Adrenal gland (tissue), 12 donors: Measurements from ENCODE around the gene FTL. TPM values are rescaled to one million over a fixed set of nuclear protein-coding genes. Genes with fewer than 3 reads are reported as not detected.

Experiments used
- DNase-seq, 7 donors: peaks; one replicate each; pipeline ENCODE4 v3.0.0-alpha.2; 2019 to 2020
- H3K27ac ChIP-seq, 5 donors: fragments of 200-600 bp; sonication (generic) in 4 of 5; 1 replicate in 3 of 5; 2 replicates in 2 of 5; pipeline versions ENCODE4 v1.5.1 to v1.8.0; 2016 to 2020; ENCODE audit warnings: mild to moderate bottlenecking in 1 of 5
- H3K27me3 ChIP-seq: fragments of 200-600 bp; 2 replicates; pipeline ENCODE4 v1.8.0; 2021
- H3K36me3 ChIP-seq, 2 donors: fragments of 200-600 bp; replicated peaks in 1 of 2; 1 replicate in 1 of 2; 2 replicates in 1 of 2; pipeline versions ENCODE4 v1.5.1 to v1.8.0; 2018 to 2022
- H3K4me1 ChIP-seq, 2 donors: fragments of 200-600 bp; replicated peaks in 1 of 2; 1 replicate in 1 of 2; 2 replicates in 1 of 2; pipeline versions ENCODE4 v1.5.1 to v1.8.0; 2018 to 2021
- H3K4me3 ChIP-seq, 4 donors: fragments of 200-600 bp; sonication (generic) in 3 of 4; one replicate each; pipeline ENCODE4 v1.5.1; 2016 to 2018
- H3K9me3 ChIP-seq, 3 donors: fragments of 200-600 bp; sonication (generic) in 1 of 3; replicated peaks in 1 of 3; 1 replicate in 2 of 3; 2 replicates in 1 of 3; pipeline versions ENCODE4 v1.5.1 to v1.8.0; 2016 to 2021
- POLR2A ChIP-seq, 2 donors: fragments of 450-650 bp; IDR thresholded peaks; one replicate each; pipeline ENCODE4 v1.6.1; 2017; ENCODE audit warnings: antibody characterized with exemption in 2 of 2, mild to moderate bottlenecking in 2 of 2, moderate library complexity in 1 of 2
- WGBS, 4 donors: extraction: QIAGEN DNeasy Blood & Tissue Kit in 2 of 4; methylation state at CpG; one replicate each; pipeline versions ENCODE4 v1.1.5 to v1.1.7; 2013 to 2017; 5-methylcytosine and 5-hydroxymethylcytosine counted together
- intact Hi-C, 2 donors: fragments of 100-400 bp; cut with DNase I; formaldehyde crosslinking; loops; one replicate each; pipeline versions ENCODE4 v1.14.1 to v1.15.0; 2022 to 2023
- polyA plus RNA-seq, 3 donors: library from polyadenylated mRNA; stranded (reverse); fragments of 200-250 nt in 2 of 3; fragments of 350-450 nt in 1 of 3; fragmentation: Illumina TruSeq in 1 of 3; extraction: RNeasy Lipid Tissue Mini Kit (QIAGEN cat#74804) in 1 of 3; gene quantifications; one replicate each; pipeline ENCODE4 v1.2.3, GENCODE V29; 2013 to 2014
- total RNA-seq, 9 donors: library from RNA; depleted of rRNA in 4 of 9; stranded (reverse); fragments of >200 nt in 4 of 9; fragments of 120-200 nt in 1 of 9; fragmentation: NEBNext Ultra II Directional in 1 of 9; extraction: Animal tissue kit (Norgen Biotek cat#: 25700) in 1 of 9; gene quantifications; one replicate each; pipeline versions ENCODE4 v1.1.0 to v1.2.4, GENCODE V29; 2013 to 2023
- TF ChIP-seq, protein P1 (sequence below), 6 experiments: fragments of 450-650 bp in 4 of 6; fragments of 200-600 bp in 2 of 6; sonication (generic) in 1 of 6; IDR thresholded peaks; 1 replicate in 5 of 6; 2 replicates in 1 of 6; pipeline versions ENCODE4 v1.5.1 to v1.8.0; 2016 to 2021; ENCODE audit warnings: antibody characterized with exemption in 6 of 6, mild to moderate bottlenecking in 2 of 6, moderate library complexity in 1 of 6
- donor health status: healthy with polysubstance abuse.
- donor health status: Bipolar disorder and iron deficiency.
- donor health status: DM: yes; HTN: yes; CAD: no.
- donor health status: DM: no; HTN: no; CAD: no.
- donor health status: DM: no; HTN: no; CAD: no.
- donor health status: DM: yes; HTN: yes; CAD: no.

The FTL gene
- total and polyA plus RNA-seq, 12 donors = 2,288 to 11,726 (median 4,068) TPM

- H3K9me3 ChIP-seq = peaks cover 0 to 7% (median 0%) of the 10 kb centered on the region in 3 donors
Observed at GRCh38 chr19:48938256-48938655, 26.9 kb upstream of the FTL start.

DNA sequence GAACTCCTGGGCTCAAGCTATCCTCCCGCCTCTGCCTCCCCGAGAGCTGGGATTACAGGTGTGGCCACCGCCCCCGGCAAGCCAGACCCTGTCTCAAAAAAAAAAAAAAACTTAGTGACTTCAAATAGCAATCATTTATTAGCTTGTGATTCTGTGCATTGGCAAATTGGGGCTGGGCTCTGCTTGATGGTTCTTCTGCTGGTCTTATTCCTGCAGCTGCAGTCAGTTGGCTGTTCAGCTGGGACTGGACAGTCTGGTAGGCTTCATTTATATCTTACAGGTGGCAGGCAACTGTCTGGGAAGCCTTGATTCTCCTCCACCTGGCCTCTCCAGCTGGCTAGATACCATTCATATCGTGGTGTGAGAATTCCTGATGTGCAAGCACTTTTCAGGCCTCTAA lies 24.2 kb upstream of the FTL start:
- Histone ChIP-seq H3K4me3 (no peak overlapping the region), H3K27ac (no peak overlapping the region), H3K9me3 (peaks cover 0 to 7% (median 0%) of the 10 kb centered on the region in 3 donors), H3K36me3 (no peaks in the 10 kb centered on the region), H3K4me1 (no peaks in the 10 kb centered on the region), H3K27me3 (no peaks in the 10 kb centered on the region)
- intact Hi-C loops = no loop called here
- 92 to 100% (median 95%) methylated on average over 2 to 5 of the region's 5 CpGs for WGBS, 4 donors
- no peak for TF ChIP-seq POLR2A (IDR thresholded peaks at IDR 0.05)
- TF ChIP-seq, protein P1, sequence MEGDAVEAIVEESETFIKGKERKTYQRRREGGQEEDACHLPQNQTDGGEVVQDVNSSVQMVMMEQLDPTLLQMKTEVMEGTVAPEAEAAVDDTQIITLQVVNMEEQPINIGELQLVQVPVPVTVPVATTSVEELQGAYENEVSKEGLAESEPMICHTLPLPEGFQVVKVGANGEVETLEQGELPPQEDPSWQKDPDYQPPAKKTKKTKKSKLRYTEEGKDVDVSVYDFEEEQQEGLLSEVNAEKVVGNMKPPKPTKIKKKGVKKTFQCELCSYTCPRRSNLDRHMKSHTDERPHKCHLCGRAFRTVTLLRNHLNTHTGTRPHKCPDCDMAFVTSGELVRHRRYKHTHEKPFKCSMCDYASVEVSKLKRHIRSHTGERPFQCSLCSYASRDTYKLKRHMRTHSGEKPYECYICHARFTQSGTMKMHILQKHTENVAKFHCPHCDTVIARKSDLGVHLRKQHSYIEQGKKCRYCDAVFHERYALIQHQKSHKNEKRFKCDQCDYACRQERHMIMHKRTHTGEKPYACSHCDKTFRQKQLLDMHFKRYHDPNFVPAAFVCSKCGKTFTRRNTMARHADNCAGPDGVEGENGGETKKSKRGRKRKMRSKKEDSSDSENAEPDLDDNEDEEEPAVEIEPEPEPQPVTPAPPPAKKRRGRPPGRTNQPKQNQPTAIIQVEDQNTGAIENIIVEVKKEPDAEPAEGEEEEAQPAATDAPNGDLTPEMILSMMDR (IDR thresholded peaks at IDR 0.05) = no peak
- DNase-seq = no peak

More at GRCh38 chr19:48938256-48938655, 26.9 kb upstream of the FTL start:
- peak overlapping the region in 1 of 5 donors; percentile 49 for H3K27ac ChIP-seq
- TF ChIP-seq POLR2A (IDR thresholded peaks at IDR 0.05) = no peak
- TF ChIP-seq, protein P1 (IDR thresholded peaks at IDR 0.05) = no peak
- no peaks in the 10 kb centered on the region for H3K27me3 ChIP-seq
- WGBS, 4 donors = 76 to 97% (median 87%) methylated on average over 7 of the region's 7 CpGs
- H3K4me1 ChIP-seq = no peaks in the 10 kb centered on the region
- no peak overlapping the region for H3K4me3 ChIP-seq
- no peaks in the 10 kb centered on the region for H3K36me3 ChIP-seq
- DNase-seq = no peak
- intact Hi-C loops = no loop called here

- Histone ChIP-seq H3K27ac (no peak overlapping the region), H3K4me1 (no peaks in the 10 kb centered on the region), H3K36me3 (no peaks in the 10 kb centered on the region), H3K4me3 (no peak overlapping the region), H3K9me3 (peaks cover 0 to 7% (median 0%) of the 10 kb centered on the region in 3 donors), H3K27me3 (no peaks in the 10 kb centered on the region)
- TF ChIP-seq, protein P1 (IDR thresholded peaks at IDR 0.05) = no peak
- WGBS, 4 donors = 88 to 97% (median 92%) methylated on average over 6 of the region's 6 CpGs
- intact Hi-C loops = no loop called here
- no peak for DNase-seq
Observed at GRCh38 chr19:48943081-48943480, 22.0 kb upstream of the FTL start.

GRCh38 chr19:48945415-48945814 lies 19.7 kb upstream of the FTL start:
- TF ChIP-seq, protein P1 (IDR thresholded peaks at IDR 0.05) = no peak
- no peak for TF ChIP-seq POLR2A (IDR thresholded peaks at IDR 0.05)
- intact Hi-C loops = no loop called here
- Histone ChIP-seq H3K36me3 (no peaks in the 10 kb centered on the region), H3K9me3 (peaks cover 0 to 7% (median 0%) of the 10 kb centered on the region in 3 donors), H3K4me1 (no peaks in the 10 kb centered on the region), H3K27me3 (no peaks in the 10 kb centered on the region), H3K27ac (no peak overlapping the region), H3K4me3 (no peak overlapping the region)
- DNase-seq = no peak
- WGBS, 4 donors = 83 to 89% (median 86%) methylated on average over 5 of the region's 5 CpGs
